CD4-positive, CD25-positive, alpha-beta regulatory T cell (primary cell): ENCODE results near the gene AKR1C3. TPM values are rescaled to one million over a fixed set of nuclear protein-coding genes. Genes with fewer than 3 reads are reported as not detected.
"Not testable (repeated sequence)": the region's sequence is repeated elsewhere in the genome, so short reads cannot be mapped to it uniquely, and the experiment has no call there.

Experiments
- ATAC-seq, 2 donors: fragments of 150-1000 bp; cut with Tn5 transposase; one replicate each; pipeline ENCODE4 v1.10.0; 2021; ENCODE audit warnings: low read depth in 2 of 2, moderate number of reproducible peaks in 2 of 2, moderate library complexity in 1 of 2
- DNase-seq, 3 donors: peaks; one replicate each; pipeline versions ENCODE4 v3.0.0 to v3.0.0-alpha.2; 2012 to 2022; ENCODE audit warnings: mixed read lengths in 1 of 3
- H3K27ac ChIP-seq: one replicate; pipeline ENCODE4 v1.7.0; 2013; ENCODE audit warnings: mild to moderate bottlenecking, low read length; ENCODE audit not compliant: insufficient read depth, poor library complexity, severe bottlenecking
- H3K27me3 ChIP-seq: one replicate; pipeline ENCODE4 v1.7.0; 2013; ENCODE audit warnings: low read length; ENCODE audit not compliant: control insufficient read depth, insufficient read depth
- H3K36me3 ChIP-seq: one replicate; pipeline ENCODE4 v1.7.0; 2013; ENCODE audit warnings: mild to moderate bottlenecking, low read length, moderate library complexity; ENCODE audit not compliant: control insufficient read depth, insufficient read depth
- H3K4me1 ChIP-seq: 2 replicates; pipeline ENCODE4 v1.7.0; 2013; ENCODE audit warnings: mild to moderate bottlenecking, low read length; ENCODE audit not compliant: insufficient read depth, control insufficient read depth, poor library complexity, severe bottlenecking
- H3K4me3 ChIP-seq: one replicate; pipeline ENCODE4 v1.7.0; 2013; ENCODE audit warnings: low read depth, mild to moderate bottlenecking, low read length, moderate library complexity
- H3K9me3 ChIP-seq, 2 experiments: 1 replicate in 1 of 2; 2 replicates in 1 of 2; pipeline ENCODE4 v1.7.0; 2013; ENCODE audit warnings: low read length in 2 of 2, mild to moderate bottlenecking in 1 of 2, moderate library complexity in 1 of 2; ENCODE audit not compliant: control insufficient read depth in 2 of 2
- H3K27ac Mint-ChIP-seq, 3 donors: one replicate each; pipeline ENCODE4 v1.8.0; 2020 to 2022; ENCODE audit warnings: mild to moderate bottlenecking in 3 of 3, mixed read lengths in 3 of 3, moderate library complexity in 2 of 3
- H3K27me3 Mint-ChIP-seq: one replicate; pipeline ENCODE4 v1.8.0; 2022; ENCODE audit warnings: mild to moderate bottlenecking, mixed read lengths
- H3K36me3 Mint-ChIP-seq: one replicate; pipeline ENCODE4 v1.8.0; 2020; ENCODE audit warnings: mixed read lengths
- H3K4me1 Mint-ChIP-seq, 4 donors: one replicate each; pipeline ENCODE4 v1.8.0; 2020 to 2022; ENCODE audit warnings: mixed read lengths in 4 of 4, mild to moderate bottlenecking in 1 of 4
- H3K4me3 Mint-ChIP-seq, 4 donors: one replicate each; pipeline ENCODE4 v1.8.0; 2020 to 2022; ENCODE audit warnings: mild to moderate bottlenecking in 4 of 4, mixed read lengths in 4 of 4, moderate library complexity in 3 of 4
- H3K9me3 Mint-ChIP-seq, 7 donors: one replicate each; pipeline ENCODE4 v1.8.0; 2020 to 2022; ENCODE audit warnings: mixed read lengths in 7 of 7, mild to moderate bottlenecking in 3 of 7, moderate library complexity in 2 of 7
- polyA plus RNA-seq, 4 donors: library from polyadenylated mRNA; unstranded; fragments of 300-500 nt; fragmentation: Illumina TruSeq; gene quantifications; one replicate each; pipeline ENCODE4 v1.2.3, GENCODE V29; 2021
- total RNA-seq: library from RNA; stranded (reverse); gene quantifications from one replicate; pipeline ENCODE4 v1.2.3, GENCODE V29; 2022

AKR1C3 gene
- total and polyA plus RNA-seq, 5 donors from 2014 or later: 7.4 to 49.6 (median 12.3) TPM

DNA sequence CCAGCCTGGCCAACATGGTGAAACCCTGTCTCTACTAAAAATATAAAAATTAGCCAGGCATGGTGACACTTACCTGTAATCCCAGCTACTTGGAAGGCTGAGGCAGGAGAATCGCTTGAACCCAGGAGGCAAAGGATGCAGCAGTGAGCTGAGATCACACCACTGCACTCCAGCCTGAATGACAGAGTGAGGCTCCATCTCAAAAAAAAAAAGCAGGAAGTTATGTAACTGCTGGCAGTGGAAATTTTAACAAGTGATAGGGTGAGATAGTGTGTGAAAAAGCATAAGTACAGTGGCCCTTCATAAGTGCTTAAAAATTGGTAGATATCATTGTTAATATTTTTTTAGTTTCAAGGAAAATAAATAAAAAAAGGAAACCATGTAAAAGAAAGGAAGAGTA, 12.3 kb downstream of the AKR1C3 start:
- H3K4me3 ChIP-seq: no peak overlapping the region
- H3K4me1 Mint-ChIP-seq: no peaks in the 10 kb centered on the region
- H3K27ac Mint-ChIP-seq: no peak overlapping the region

DNA sequence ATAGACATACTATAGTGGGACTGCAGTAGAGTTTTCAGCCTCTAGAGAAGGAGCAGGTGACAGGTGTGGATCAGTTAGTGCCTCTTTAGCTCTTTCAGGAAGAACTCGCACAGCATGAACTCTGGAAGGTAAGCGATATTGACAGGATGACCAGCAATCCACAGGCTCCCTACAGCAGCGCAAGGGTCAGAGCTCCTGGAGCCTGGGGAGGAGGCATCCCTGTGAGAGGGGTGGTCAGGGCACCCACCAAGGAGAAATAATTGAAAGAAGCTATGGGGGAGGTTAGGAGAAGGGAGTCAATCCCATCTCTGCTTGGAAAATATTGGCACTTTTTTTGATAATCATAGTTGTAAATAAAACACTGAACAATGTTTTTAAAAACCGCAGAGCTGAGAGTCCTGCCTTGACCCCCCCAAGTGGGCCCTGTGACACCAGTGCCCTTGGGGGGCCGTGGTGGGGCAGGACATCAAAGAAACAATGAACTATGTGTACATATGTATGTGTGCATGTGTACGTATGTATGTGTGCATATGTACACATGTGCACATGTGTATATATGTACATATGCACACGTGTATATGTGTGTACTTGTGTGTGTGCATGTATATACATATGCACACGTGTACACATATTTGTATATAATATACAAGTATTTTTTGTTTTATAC, 13.8 kb downstream of the AKR1C3 start:
- no peaks in the 10 kb centered on the region for H3K4me1 Mint-ChIP-seq
- H3K27me3 ChIP-seq: no peaks in the 10 kb centered on the region
- ATAC-seq: no peak
- peaks cover 11% of the 10 kb centered on the region for H3K36me3 Mint-ChIP-seq
- H3K4me3 Mint-ChIP-seq: no peak overlapping the region
- H3K4me1 ChIP-seq: no peaks in the 10 kb centered on the region
- no peak for DNase-seq
- H3K4me3 ChIP-seq: no peak overlapping the region
- H3K9me3 Mint-ChIP-seq: peaks cover 0 to 5% (median 0%) of the 10 kb centered on the region in 7 donors
- no peak overlapping the region for H3K27ac Mint-ChIP-seq
- H3K9me3 ChIP-seq: no peaks in the 10 kb centered on the region
- no peaks in the 10 kb centered on the region for H3K27me3 Mint-ChIP-seq
- H3K36me3 ChIP-seq: peaks cover 4% of the 10 kb centered on the region
- no peak overlapping the region for H3K27ac ChIP-seq

More for the DNA sequence above, 12.3 kb downstream of the AKR1C3 start:
- peaks cover 0 to 5% (median 0%) of the 10 kb centered on the region in 7 donors for H3K9me3 Mint-ChIP-seq
- H3K27me3 Mint-ChIP-seq: no peaks in the 10 kb centered on the region
- Histone ChIP-seq H3K36me3 (peaks cover 4% of the 10 kb centered on the region), H3K9me3 (no peaks in the 10 kb centered on the region), H3K27ac (no peak overlapping the region), H3K4me1 (no peaks in the 10 kb centered on the region), H3K27me3 (no peaks in the 10 kb centered on the region)
- no peak for DNase-seq
- ATAC-seq: no peak
- H3K4me3 Mint-ChIP-seq: no peak overlapping the region
- H3K36me3 Mint-ChIP-seq: peaks cover 11% of the 10 kb centered on the region

DNA sequence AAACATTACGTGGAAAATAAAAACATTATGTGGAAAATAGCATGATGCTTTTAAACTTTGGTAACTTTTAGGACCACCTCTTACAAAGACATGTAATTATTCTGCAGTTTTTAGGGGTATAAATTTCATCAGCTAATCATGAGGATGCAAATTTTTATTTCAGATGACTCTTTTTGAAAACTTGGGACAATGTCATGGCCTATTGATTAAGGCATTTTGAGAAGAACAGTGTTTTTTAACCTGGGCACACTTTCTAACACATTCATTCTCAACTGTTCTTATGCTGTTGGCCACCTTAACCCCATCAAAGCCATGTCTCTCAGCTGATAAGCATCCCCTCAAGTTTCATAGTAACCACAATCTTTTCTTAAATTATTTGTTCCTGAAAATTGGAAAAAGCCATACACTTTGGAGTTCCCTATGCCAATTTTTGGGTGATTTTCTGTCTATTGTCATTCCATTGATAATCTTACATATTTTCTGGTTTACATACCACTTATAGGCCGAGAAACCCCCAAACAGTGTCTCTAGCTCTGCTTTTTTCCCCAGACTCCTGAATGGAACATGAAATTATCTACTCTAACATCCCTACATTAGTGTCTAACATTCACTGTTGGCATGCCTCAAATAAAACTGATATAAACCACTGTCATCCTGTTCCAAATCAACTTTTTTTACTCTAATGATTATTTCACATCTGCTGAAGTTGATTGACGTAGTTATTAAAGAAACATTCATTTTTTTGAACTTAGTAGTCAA, 14.6 kb downstream of the AKR1C3 start:
- Mint-ChIP-seq H3K27ac (no peak overlapping the region), H3K27me3 (no peaks in the 10 kb centered on the region), H3K9me3 (peaks cover 0 to 5% (median 0%) of the 10 kb centered on the region in 7 donors), H3K4me3 (no peak overlapping the region), H3K4me1 (no peaks in the 10 kb centered on the region), H3K36me3 (peaks cover 4% of the 10 kb centered on the region)
- Histone ChIP-seq H3K27ac (no peak overlapping the region), H3K9me3 (no peaks in the 10 kb centered on the region), H3K36me3 (peaks cover 4% of the 10 kb centered on the region), H3K27me3 (no peaks in the 10 kb centered on the region), H3K4me3 (no peak overlapping the region), H3K4me1 (no peaks in the 10 kb centered on the region)
- ATAC-seq: no peak
- DNase-seq: no peak

DNA sequence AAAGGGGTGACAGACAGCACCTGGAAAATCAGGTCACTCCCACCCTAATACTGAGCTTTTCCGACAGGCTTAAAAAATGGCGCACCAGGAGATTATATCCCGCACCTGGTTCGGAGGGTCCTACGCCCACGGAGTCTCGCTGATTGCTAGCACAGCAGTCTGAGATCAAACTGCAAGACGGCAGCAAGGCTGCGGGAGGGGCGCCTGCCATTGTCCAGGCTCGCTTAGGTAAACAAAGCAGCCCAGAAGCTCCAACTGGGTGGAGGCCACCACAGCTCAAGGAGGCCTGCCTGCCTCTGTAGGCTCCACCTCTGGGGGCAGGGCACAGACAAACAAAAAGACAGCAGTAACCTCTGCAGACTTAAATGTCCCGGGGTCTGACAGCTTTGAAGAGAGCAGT, 15.6 kb downstream of the AKR1C3 start:
- not testable (repeated sequence) for H3K36me3 Mint-ChIP-seq, H3K27ac ChIP-seq, H3K9me3 ChIP-seq, H3K4me3 ChIP-seq, ATAC-seq, H3K4me1 ChIP-seq, H3K4me1 Mint-ChIP-seq, H3K27me3 Mint-ChIP-seq, H3K9me3 Mint-ChIP-seq, H3K4me3 Mint-ChIP-seq, H3K27me3 ChIP-seq, H3K27ac Mint-ChIP-seq, DNase-seq, H3K36me3 ChIP-seq

DNA sequence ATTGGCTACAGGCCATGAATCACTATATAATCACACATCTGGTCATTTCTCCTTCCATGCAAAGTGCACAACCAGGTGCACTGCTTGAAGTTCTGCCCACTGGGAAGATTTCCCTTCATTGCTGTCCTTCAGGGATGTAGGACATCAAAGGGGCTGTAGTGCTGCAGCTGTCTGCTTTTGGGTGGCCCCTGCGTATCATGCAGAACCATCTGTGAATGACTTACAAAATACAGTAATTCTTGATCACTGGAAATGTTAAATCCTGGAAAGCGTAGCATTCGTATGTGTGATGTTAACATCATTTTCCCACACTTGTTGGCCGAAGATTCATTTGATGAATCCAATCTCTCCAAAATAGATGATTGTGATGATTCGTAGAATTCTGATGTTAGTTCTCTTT, 22.4 kb downstream of the AKR1C3 start:
- Histone ChIP-seq H3K4me1 (no peaks in the 10 kb centered on the region), H3K9me3 (no peaks in the 10 kb centered on the region), H3K27me3 (no peaks in the 10 kb centered on the region), H3K4me3 (no peak overlapping the region), H3K27ac (no peak overlapping the region), H3K36me3 (no peaks in the 10 kb centered on the region)
- Mint-ChIP-seq H3K36me3 (peaks cover 4% of the 10 kb centered on the region), H3K4me3 (no peak overlapping the region), H3K27me3 (no peaks in the 10 kb centered on the region), H3K27ac (no peak overlapping the region), H3K4me1 (no peaks in the 10 kb centered on the region), H3K9me3 (peaks cover 0 to 11% (median 2%) of the 10 kb centered on the region in 7 donors)
- no peak for ATAC-seq
- DNase-seq: no peak

DNA sequence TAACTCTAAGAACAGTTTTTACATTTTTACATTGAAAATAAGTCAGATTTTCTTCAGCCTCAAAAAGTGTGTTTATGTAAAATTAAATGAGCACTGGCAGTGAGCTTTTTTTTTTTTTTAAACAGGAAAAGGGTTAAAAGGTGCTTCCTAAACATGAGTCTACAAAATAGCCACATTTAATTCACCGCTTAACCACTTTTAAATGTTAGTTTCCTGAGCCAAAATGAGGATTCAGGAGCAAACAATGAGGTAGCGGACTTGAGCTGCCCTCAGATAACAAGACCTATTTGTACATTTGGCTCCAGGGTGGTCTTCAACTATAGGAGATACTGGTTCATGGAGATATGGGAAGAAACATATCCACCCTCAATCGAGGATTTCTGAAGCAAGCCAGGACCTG, 22.8 kb downstream of the AKR1C3 start:
- Histone ChIP-seq H3K4me3 (no peak overlapping the region), H3K9me3 (no peaks in the 10 kb centered on the region), H3K27me3 (no peaks in the 10 kb centered on the region), H3K36me3 (no peaks in the 10 kb centered on the region), H3K4me1 (no peaks in the 10 kb centered on the region), H3K27ac (no peak overlapping the region)
- ATAC-seq (no peak), DNase-seq (no peak)
- H3K36me3 Mint-ChIP-seq: peaks cover 4% of the 10 kb centered on the region
- H3K9me3 Mint-ChIP-seq: peaks cover 0 to 11% (median 2%) of the 10 kb centered on the region in 7 donors
- H3K4me1 Mint-ChIP-seq: no peaks in the 10 kb centered on the region
- H3K27ac Mint-ChIP-seq: no peak overlapping the region
- H3K27me3 Mint-ChIP-seq: no peaks in the 10 kb centered on the region
- no peak overlapping the region for H3K4me3 Mint-ChIP-seq

DNA sequence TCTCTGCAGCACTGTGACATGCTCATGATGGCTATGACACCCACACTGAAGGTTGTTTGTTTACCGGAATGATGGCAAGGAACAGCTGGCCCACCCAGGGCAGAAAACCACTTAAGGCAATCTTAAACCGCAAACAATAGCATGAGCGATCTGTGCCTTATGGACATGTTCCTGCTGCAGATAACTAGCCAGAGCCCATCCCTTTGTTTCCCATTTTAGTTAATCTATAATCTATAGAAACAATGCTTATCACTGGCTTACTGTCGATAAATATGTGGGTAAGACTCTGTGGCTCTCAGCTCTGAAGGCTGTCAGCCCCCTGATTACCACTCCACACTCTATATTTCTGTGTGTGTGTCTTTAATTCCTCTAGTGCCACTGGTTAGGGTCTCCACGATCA, 25.8 kb downstream of the AKR1C3 start:
- H3K4me3 ChIP-seq, H3K36me3 ChIP-seq, H3K9me3 ChIP-seq, H3K27me3 Mint-ChIP-seq, H3K27ac Mint-ChIP-seq, H3K27me3 ChIP-seq, H3K36me3 Mint-ChIP-seq, H3K4me1 ChIP-seq, ATAC-seq, DNase-seq, H3K9me3 Mint-ChIP-seq, H3K27ac ChIP-seq, H3K4me1 Mint-ChIP-seq, H3K4me3 Mint-ChIP-seq: not testable (repeated sequence)

DNA sequence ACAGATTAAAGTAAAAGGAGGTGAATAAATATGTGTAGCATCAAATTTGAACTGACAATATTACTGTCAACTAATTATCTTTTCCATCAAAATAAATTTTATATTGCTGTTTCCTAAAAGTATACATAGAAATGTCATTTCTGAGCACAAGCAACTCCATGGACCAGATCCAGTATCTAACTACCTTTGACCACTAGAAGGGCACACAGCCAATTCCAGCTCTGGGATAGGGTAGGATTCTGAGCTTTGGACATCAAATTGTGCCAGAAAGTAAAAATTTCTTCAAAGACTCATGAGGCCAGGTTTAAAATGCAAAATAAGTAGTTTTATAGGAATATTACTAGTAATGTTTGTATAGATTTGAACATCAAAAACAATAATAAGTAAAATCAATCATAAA, 29.7 kb downstream of the AKR1C3 start:
- no peaks in the 10 kb centered on the region for H3K9me3 ChIP-seq
- H3K27me3 ChIP-seq: no peaks in the 10 kb centered on the region
- H3K9me3 Mint-ChIP-seq: peaks cover 0 to 16% (median 4%) of the 10 kb centered on the region in 7 donors
- no peak overlapping the region for H3K4me3 ChIP-seq
- H3K36me3 Mint-ChIP-seq: no peaks in the 10 kb centered on the region
- no peaks in the 10 kb centered on the region for H3K4me1 ChIP-seq
- no peaks in the 10 kb centered on the region for H3K36me3 ChIP-seq
- ATAC-seq (no peak), DNase-seq (no peak)
- H3K27me3 Mint-ChIP-seq: no peaks in the 10 kb centered on the region
- H3K27ac Mint-ChIP-seq: no peak overlapping the region
- no peak overlapping the region for H3K4me3 Mint-ChIP-seq
- H3K27ac ChIP-seq: no peak overlapping the region
- no peaks in the 10 kb centered on the region for H3K4me1 Mint-ChIP-seq
